ENCODE results near the gene CNFN. TPM values are rescaled to one million over a fixed set of nuclear protein-coding genes. Genes with fewer than 3 reads are reported as not detected.
A peak's percentile ranks its signal among the peaks of the same experiment; 100 is the strongest.

Gene CNFN
- total RNA-seq, 1 donor: not detected

DNA sequence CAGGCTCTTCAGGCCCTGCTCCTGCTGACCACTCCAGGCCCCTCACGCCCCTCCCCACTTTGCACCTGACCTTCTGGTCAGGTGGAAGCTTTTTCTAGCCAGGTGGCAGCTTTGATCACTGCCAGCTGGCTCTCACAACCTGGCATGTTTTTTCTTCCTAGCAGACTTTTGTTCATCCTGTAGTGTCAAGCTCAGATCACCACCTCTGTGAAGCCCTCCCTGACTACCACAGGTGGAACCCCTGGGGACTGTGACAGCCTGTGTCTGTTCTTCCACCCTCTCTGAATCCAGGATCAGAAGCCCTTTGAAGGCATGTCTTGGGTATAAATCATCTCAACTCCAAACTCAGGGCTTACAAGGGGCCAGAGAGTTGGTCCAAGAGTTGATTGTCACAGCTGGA, 10.3 kb upstream of the CNFN start:
- Histone ChIP-seq H3K27me3 (ENCODE audit: insufficient read depth, low read length) (no peaks in the 10 kb centered on the region), H3K9me3 (ENCODE audit: low read depth, low read length) (no peaks in the 10 kb centered on the region), H3K4me3 (ENCODE audit: low read length) (no peak overlapping the region), H3K4me1 (ENCODE audit: insufficient read depth, low read length) (peaks cover 37% of the 10 kb centered on the region)

DNA sequence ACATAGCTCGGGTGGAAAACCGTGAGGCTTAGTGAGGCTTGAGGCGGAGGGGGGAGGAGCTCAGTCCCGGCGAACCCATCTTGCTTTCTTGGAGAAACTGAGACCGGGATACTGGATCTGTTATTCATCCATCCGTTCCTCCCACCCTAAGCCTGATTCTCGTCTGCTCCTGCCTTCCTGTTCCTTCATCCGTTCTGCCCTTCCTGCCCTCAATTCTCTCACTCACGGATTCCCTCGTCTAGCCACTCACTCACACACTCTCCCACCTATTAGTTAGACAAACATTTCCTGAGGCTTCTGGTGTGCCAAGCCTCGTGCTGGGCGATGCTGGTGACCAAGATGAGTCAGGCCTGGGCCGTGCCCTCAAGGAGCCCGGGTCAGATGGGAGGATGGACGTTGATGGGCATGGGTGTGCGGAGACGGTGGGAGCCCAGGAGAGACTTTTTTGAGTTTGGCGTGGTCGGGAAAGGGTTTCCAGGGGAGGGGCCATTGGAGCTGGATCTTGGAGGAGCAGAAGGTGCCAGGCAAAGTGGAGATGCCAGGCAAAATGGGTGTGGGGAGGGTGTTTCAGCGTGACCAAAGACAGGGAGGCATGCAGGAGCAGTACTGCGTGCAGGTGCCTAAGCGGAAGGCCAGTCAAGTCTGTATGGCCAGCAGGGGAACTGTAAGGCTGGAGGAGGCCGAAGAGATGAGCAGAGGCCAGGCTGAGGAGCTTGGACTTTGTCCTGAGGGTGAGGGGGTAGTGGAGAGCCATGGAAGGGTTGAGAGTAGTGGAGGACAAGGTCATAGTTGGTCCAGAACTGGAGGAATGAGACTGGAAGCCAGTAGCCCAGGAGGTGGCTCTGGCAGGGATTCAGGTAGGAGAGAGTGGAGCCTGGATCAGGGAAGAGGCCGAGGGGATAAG, 7.4 kb upstream of the CNFN start:
- peaks cover 37% of the 10 kb centered on the region for H3K4me1 ChIP-seq (ENCODE audit: insufficient read depth, low read length)
- H3K27me3 ChIP-seq (ENCODE audit: insufficient read depth, low read length): no peaks in the 10 kb centered on the region
- peak overlapping the region; percentile 71 for H3K4me3 ChIP-seq (ENCODE audit: low read length)
- no peaks in the 10 kb centered on the region for H3K9me3 ChIP-seq (ENCODE audit: low read depth, low read length)

DNA sequence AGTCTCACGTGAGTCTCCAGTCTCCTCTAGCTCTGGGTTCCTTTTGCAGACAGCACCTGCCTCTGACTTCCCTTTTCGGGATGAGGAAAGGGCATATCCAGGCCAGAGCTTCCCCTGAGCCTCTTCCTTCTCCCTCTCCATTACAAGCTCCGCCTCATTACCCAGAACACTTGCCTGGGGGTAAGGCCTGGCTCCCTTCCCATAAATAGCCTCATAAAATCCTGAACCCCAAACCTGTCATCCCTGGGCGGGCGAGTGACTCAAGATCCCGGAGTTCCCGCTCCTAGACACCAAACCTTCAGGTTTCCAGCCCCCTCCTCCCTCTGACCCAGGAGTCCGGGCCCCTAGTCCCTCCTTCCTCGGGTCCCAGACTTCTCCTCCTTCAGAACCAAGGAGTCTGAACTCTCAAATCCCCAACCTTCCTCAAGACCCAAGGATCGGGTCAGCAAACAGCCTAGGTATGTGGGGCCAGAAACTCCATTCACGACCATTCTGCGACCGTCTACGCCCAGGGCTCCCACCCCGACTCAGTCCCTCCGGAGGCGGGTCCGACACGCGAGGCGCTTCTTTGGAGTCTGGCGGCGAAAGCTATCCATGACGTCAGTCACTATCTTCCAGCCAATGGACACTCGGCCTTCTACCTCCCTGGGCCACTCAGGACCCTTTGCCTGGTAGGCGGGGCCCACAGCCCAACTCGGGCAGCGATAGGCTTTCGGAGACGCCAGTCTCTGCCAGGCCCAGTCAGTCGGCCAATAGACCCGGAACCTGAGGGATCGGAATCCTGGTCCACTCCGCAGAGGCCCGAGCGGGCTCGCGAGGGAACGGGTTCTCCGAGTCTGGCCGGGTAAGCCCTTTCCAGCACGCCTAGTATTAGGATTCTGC, 6.5 kb upstream of the CNFN start:
- Histone ChIP-seq H3K9me3 (ENCODE audit: low read depth, low read length) (no peaks in the 10 kb centered on the region), H3K4me3 (ENCODE audit: low read length) (peak overlapping the region; percentile 71), H3K27me3 (ENCODE audit: insufficient read depth, low read length) (no peaks in the 10 kb centered on the region), H3K4me1 (ENCODE audit: insufficient read depth, low read length) (peaks cover 30% of the 10 kb centered on the region)

DNA sequence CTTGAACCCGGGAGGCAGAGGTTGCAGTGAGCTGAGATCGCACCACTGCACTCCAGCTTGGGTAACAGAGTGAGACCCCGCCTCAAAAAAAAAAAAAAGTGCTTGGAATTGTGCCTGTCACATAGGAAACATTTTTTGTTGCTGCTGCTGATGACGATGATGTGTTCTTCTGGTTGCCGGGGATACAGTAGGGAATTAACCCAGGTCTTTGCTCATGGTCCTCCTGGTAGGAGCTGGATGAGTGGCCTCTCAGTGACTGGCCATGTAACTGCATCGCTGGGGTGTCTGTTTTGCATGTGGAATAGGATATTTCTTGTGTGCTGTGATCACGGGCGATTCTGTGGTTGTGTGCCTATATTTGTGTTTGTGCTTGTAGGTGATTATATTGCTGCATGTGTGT, 4.7 kb upstream of the CNFN start:
- H3K27me3 ChIP-seq (ENCODE audit: insufficient read depth, low read length): peaks cover 2% of the 10 kb centered on the region

DNA sequence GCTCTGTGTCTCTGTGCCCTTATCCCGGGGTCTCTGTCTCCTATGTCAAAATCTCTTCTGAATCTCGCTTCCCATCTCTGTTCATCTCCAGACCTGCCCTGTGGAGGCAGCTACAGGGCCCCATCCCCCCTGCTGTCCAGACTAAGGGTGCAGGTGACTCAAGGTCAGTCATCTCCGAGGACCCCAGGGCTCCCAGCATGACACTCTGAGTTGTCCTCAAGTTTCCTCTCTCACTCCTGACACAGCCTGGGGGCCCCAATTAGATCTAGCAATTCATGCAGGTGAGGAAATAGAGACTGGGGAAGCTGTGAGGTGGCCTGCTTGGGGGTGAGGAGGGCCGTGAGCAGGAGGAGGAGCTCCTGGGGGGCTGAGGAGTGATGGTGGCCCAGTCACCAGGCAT, 2.1 kb upstream of the CNFN start:
- H3K4me3 ChIP-seq (ENCODE audit: low read length): no peak overlapping the region
- no peaks in the 10 kb centered on the region for H3K9me3 ChIP-seq (ENCODE audit: low read depth, low read length)
- peaks cover 19% of the 10 kb centered on the region for H3K4me1 ChIP-seq (ENCODE audit: insufficient read depth, low read length)
- peaks cover 4% of the 10 kb centered on the region for H3K27me3 ChIP-seq (ENCODE audit: insufficient read depth, low read length)

More for the DNA sequence above, 4.7 kb upstream of the CNFN start:
- Histone ChIP-seq H3K4me1 (ENCODE audit: insufficient read depth, low read length) (peaks cover 23% of the 10 kb centered on the region), H3K9me3 (ENCODE audit: low read depth, low read length) (no peaks in the 10 kb centered on the region), H3K4me3 (ENCODE audit: low read length) (no peak overlapping the region)

DNA sequence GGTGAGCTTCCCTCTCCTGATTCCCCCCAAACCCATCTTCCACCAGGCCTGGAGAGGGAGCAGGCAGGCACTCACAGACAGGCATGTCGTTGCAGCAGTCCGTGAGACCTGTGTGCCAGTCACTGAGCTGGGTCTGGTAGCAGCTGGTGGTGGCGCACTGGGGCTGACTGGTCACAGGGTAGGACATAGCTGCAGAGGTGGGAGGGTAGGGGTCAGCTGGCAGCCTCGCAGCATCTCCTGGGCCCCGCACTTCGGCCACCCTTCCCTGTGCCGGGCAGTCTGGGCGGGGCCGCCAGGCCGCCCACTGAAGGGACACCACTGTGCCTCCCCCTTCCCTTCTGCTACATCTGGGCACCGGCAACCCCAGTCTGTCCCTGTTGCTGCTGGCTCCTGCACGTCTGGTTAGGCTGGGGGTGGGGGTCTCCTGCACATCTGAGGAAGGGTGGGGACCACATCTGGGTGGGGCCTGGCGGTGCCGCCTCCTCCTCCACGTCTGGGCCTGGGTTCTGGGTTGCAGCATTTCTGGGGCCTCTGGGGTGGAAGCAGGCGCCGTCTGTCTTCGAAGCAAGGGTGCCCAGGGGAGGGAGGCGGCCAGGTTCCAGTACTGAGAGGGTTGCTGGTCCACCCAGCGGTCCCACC, 1.1 kb downstream of the CNFN start:
- Histone ChIP-seq H3K4me1 (ENCODE audit: insufficient read depth, low read length) (peaks cover 13% of the 10 kb centered on the region), H3K27me3 (ENCODE audit: insufficient read depth, low read length) (peaks cover 4% of the 10 kb centered on the region), H3K4me3 (ENCODE audit: low read length) (no peak overlapping the region), H3K9me3 (ENCODE audit: low read depth, low read length) (no peaks in the 10 kb centered on the region)

DNA sequence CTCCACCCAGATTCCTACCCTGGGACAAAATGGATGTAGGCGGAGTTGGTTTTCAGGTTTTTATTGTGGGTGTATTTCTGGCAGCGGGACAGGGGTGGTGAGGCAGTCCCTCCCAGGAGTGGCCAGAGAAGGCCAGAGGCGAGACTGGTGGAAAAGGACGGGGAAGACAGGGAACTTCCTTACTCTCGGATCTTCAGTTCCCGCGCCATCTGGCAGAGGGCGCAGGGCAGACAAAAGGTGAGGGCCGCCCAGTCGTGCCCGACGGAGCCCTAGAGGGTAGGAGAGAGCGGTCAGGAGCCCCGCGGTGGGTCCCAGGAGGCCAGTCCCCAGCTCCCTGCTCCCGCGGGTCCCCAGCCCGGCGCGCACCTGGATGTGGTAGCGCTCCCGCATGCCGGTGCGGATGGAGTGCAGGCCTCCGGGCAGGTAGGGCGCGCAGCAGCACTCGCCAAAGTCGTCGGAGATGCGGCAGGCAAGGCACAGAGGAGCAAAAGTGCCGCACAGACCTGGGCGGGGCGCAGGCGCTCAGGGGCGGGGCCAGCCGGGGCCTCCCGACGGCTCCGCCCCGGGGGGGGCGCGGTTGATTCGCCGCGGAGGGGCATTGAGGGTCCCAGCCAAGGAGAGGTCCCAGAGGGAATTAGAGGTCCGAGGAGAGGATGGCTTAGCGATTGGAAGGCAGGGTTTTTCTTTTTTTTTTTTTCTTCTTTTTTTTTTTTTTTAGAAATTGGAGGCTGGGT, 3.0 kb downstream of the CNFN start:
- H3K4me1 ChIP-seq (ENCODE audit: insufficient read depth, low read length): peaks cover 13% of the 10 kb centered on the region
- H3K27me3 ChIP-seq (ENCODE audit: insufficient read depth, low read length): peaks cover 4% of the 10 kb centered on the region
- H3K4me3 ChIP-seq (ENCODE audit: low read length): peak overlapping the region; percentile 30
- no peaks in the 10 kb centered on the region for H3K9me3 ChIP-seq (ENCODE audit: low read depth, low read length)

DNA sequence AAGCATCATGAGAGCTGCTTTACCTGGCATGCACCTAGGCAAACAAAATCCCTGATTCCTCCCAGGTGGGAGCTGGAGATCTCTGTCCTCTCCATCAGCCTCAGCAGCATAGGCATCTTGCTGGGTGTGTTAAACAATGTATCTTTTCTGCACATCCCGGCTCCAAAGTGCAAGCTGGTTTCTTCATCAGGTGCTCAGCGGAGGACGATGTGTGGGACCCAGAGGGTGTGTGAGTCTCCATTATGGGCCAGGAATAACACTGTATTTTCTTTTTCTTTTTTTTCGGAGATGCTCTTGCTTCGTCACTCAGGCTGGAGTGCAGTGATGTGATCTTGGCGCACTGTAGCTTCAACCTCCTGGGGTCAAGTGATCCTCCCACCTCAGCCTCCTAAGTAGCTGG, 9.9 kb downstream of the CNFN start:
- Histone ChIP-seq H3K4me3 (ENCODE audit: low read length) (no peak overlapping the region), H3K9me3 (ENCODE audit: low read depth, low read length) (no peaks in the 10 kb centered on the region), H3K4me1 (ENCODE audit: insufficient read depth, low read length) (no peaks in the 10 kb centered on the region), H3K27me3 (ENCODE audit: insufficient read depth, low read length) (no peaks in the 10 kb centered on the region)

DNA sequence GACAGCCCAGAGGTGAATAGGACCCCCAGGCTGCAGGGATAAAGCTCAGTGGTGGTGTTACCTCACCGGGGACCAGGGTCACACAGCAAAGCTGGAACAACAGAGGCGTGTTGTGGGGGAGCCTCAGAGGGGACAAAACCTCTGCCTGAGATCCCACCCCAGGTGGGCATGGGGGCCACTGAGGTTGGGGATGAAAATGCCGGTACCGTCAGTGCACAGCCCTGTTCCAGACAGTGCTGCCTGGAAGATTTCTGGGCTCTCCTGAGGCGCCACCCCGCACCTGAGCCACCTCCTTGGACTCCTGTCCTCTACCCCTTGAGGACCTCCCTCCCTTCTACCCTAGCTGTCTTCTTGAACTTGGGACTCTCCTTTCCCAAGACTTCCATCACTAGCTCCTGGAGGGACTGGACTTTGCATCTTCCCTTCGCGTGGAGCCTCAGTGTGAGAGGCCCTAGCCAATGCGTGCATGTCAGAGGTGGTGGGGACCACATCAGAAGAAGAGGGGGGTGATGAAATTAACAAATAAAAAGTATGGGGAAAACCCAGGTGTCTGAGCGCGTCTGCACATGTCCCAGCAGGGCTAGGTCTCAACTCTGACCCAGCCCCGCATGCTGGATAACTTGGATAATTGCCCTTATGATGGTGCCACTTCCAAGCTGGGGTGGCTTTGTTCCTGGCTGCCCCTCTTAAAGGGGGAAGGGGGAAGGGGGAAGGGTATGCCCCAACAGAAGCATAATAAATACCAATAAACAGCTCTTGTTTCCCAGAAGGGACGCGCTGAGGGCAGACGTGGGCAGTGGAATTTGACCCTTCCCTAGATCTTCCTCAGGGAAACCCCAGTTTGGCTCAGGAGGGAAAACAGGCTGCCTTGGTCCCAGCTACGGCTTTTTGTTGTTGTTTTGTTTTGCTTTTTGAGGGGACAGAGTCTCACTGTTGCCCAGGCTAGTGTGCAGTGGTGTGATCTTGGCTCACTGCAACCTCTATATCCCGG, 11.6 kb downstream of the CNFN start:
- Histone ChIP-seq H3K9me3 (ENCODE audit: low read depth, low read length) (no peaks in the 10 kb centered on the region), H3K4me3 (ENCODE audit: low read length) (no peak overlapping the region), H3K4me1 (ENCODE audit: insufficient read depth, low read length) (no peaks in the 10 kb centered on the region), H3K27me3 (ENCODE audit: insufficient read depth, low read length) (no peaks in the 10 kb centered on the region)

DNA sequence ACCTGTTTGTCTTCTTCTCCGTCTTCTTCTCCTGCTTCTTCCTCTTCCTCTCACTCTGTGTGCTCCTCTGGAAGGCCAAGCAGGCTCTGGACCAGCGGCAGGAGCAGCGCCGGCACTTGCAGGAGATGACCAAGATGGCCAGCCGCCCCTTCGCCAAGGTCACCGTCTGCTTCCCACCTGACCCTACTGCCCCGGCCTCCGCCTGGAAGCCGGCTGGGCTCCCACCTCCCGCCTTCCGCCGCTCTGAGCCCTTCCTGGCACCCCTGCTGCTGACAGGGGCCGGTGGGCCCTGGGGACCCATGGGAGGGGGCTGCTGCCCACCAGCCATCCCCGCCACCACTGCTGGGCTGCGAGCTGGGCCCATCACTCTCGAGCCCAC, 13.9 kb downstream of the CNFN start:
- Histone ChIP-seq H3K27me3 (ENCODE audit: insufficient read depth, low read length) (no peaks in the 10 kb centered on the region), H3K9me3 (ENCODE audit: low read depth, low read length) (no peaks in the 10 kb centered on the region), H3K4me3 (ENCODE audit: low read length) (no peak overlapping the region), H3K4me1 (ENCODE audit: insufficient read depth, low read length) (no peaks in the 10 kb centered on the region)

DNA sequence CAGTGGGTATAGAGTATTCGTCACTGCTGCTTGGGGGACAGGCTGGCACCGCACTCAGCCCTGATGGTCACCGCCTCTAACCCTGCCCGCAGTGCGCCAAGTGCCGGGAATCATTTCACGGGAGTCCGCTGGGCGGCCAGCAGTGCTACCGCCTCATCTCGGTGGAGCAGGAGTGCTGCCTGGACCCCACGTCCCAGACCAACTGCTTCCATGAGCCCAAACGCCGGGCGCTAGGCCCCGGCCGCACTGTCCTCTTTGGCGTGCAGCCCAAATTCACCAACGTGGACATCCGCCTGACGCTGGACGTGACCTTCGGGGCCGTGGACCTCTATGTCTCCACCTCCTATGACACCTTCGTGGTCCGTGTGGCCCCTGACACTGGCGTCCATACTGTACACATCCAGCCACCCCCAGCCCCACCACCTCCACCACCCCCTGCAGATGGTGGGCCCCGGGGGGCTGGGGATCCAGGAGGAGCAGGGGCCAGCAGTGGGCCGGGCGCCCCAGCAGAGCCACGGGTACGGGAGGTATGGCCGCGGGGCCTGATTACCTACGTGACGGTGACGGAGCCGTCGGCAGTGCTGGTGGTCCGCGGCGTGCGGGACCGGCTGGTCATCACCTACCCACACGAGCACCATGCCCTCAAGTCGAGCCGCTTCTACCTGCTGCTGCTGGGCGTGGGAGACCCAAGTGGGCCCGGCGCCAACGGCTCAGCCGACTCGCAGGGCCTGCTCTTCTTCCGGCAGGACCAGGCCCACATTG, 14.5 kb downstream of the CNFN start:
- Histone ChIP-seq H3K4me1 (ENCODE audit: insufficient read depth, low read length) (no peaks in the 10 kb centered on the region), H3K27me3 (ENCODE audit: insufficient read depth, low read length) (no peaks in the 10 kb centered on the region), H3K9me3 (ENCODE audit: low read depth, low read length) (no peaks in the 10 kb centered on the region), H3K4me3 (ENCODE audit: low read length) (no peak overlapping the region)

DNA sequence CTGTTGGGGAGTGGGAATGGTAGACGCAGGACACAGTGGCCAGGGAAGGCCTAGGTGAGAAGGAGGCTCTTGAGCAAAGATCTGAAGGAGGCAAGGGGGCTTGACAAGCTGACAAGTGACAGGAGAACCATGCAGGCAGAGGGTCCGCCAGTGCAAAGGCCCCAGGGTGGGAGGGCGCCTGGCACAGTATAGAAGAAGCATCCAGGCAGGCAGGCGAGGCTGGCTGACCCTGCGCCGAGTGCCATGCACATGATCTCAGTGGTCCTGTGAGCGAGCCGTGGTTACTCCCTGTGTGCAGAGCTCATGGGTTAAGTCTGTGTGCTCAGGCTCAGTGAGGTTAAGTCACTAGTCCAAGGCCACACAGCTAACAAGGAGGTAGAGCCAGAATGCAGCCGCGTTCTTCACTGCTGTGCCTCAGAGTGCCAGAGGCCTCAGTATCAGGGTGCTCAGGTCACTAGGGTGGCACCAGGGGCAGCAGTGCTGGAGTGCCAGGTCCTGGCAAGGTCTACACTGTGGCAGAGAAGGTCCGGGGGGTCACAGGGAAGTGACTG, 15.2 kb downstream of the CNFN start:
- no peaks in the 10 kb centered on the region for H3K27me3 ChIP-seq (ENCODE audit: insufficient read depth, low read length)
- H3K4me3 ChIP-seq (ENCODE audit: low read length): no peak overlapping the region
- H3K9me3 ChIP-seq (ENCODE audit: low read depth, low read length): no peaks in the 10 kb centered on the region
- peaks cover 6% of the 10 kb centered on the region for H3K4me1 ChIP-seq (ENCODE audit: insufficient read depth, low read length)

DNA sequence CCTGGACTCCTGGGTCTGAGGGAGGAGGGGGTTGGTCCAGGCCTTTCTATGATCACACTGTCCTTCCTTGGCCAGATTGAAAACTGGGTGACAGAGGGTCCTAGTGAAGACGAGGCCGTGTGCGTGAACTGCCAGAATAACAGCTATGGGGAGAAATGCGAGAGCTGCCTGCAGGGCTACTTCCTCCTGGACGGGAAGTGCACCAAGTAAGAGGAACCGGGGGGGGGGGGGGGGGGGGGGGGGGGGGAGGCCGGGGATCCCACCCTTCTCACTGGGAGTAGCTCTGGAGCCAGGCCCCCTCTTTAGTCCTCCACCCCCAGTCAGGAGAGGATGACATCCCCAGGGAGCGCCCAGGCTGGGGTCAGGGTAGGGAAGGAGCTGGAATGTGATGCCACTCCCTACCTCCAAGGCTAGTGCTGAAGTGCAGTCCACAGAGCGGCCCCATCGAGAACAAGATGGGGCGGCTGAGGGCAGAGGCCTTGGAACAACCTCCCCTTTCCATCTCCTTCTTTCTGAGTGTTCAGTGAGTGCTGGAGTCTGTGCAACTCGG, 19.4 kb downstream of the CNFN start:
- Histone ChIP-seq H3K4me3 (ENCODE audit: low read length) (no peak overlapping the region), H3K9me3 (ENCODE audit: low read depth, low read length) (no peaks in the 10 kb centered on the region), H3K4me1 (ENCODE audit: insufficient read depth, low read length) (peaks cover 6% of the 10 kb centered on the region), H3K27me3 (ENCODE audit: insufficient read depth, low read length) (no peaks in the 10 kb centered on the region)

All from mononuclear cell (primary cell).